Lower leg skin (tissue), 3 donors: ENCODE measurements around the gene ALDH18A1.

Source experiments
- POLR2A ChIP-seq, 2 donors: fragments of 450-650 bp; IDR thresholded peaks; one replicate each; pipeline ENCODE4 v1.6.1; 2016 to 2017; ENCODE audit warnings: antibody characterized with exemption in 2 of 2, mild to moderate bottlenecking in 1 of 2, moderate library complexity in 1 of 2
- TF ChIP-seq, protein P1 (sequence below), 3 donors: fragments of 450-650 bp; IDR thresholded peaks; one replicate each; pipeline ENCODE4 v1.5.1; 2016; ENCODE audit warnings: antibody characterized with exemption in 3 of 3, mild to moderate bottlenecking in 3 of 3, moderate library complexity in 2 of 3

DNA sequence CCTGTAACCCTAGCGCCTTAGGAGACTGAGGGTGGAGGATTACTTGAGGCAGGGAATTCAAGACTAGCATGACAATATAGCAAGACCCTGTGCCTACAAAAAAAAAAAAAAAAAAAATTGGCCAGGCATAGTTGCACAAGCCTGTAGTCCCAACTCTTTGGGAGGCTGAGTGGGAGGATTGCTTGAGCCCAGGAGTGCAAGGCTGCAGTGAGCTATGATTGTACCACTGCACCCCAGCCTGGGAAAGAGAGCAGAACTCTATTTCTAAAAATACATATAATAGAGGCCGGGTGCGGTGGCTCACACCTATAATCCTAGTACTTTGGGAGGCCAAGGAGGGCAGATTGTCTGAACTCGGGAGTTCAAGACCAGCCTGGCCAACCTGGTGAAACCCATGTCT lies 85.1 kb downstream of the ALDH18A1 start:
- TF ChIP-seq, protein P1, sequence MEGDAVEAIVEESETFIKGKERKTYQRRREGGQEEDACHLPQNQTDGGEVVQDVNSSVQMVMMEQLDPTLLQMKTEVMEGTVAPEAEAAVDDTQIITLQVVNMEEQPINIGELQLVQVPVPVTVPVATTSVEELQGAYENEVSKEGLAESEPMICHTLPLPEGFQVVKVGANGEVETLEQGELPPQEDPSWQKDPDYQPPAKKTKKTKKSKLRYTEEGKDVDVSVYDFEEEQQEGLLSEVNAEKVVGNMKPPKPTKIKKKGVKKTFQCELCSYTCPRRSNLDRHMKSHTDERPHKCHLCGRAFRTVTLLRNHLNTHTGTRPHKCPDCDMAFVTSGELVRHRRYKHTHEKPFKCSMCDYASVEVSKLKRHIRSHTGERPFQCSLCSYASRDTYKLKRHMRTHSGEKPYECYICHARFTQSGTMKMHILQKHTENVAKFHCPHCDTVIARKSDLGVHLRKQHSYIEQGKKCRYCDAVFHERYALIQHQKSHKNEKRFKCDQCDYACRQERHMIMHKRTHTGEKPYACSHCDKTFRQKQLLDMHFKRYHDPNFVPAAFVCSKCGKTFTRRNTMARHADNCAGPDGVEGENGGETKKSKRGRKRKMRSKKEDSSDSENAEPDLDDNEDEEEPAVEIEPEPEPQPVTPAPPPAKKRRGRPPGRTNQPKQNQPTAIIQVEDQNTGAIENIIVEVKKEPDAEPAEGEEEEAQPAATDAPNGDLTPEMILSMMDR (IDR thresholded peaks at IDR 0.05): no peak
- TF ChIP-seq POLR2A (IDR thresholded peaks at IDR 0.05): no peak
